Anterior cingulate cortex (tissue), 58 donors: ENCODE measurements around the gene UGT1A9.
"Not testable (repeated sequence)": the region's sequence is repeated elsewhere in the genome, so short reads cannot be mapped to it uniquely, and the experiment has no call there.

ENCODE experiments used
- DNase-seq, 58 donors: peaks; one replicate each; lab custom pipeline; 2025; lab: John Stamatoyannopoulos, UW

UGT1A9 gene

DNA sequence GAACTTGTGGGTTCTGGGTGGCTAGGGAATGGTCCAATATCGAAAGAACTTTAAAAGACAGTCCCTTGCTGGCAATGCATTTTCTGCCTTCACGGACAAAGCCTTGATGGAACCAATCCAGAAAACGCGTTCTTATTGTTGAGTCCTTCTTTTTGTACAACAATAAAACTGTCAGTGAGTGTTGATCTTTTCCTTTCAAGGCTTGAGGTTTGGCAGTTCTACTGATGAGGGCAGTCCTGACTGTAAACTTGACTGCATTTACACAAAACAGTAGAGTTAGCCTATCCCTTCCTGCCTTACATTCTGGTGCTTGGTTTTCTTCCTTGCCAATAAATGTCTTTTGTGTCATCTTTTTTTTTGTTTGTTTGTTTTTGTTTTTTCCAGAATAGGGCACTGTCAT is 7.5 kb downstream of the UGT1A9 start:
- no peak for DNase-seq

- DNase-seq = no peak
These were observed 8.8 kb downstream of the UGT1A9 start for GRCh38 chr2:233680361-233681045.

GRCh38 chr2:233681521-233682099 is 9.9 kb downstream of the UGT1A9 start, which contains the start of gene UGT1A7:
TSS of gene UGT1A7 (plus strand) at chr2:233681901. CDS start at chr2:233681938, 37 bp downstream.
- DNase-seq = no peak

GRCh38 chr2:233684640-233685039 is 12.9 kb downstream of the UGT1A9 start:
- DNase-seq = no peak

- DNase-seq = no peak
These were observed 15.2 kb downstream of the UGT1A9 start for GRCh38 chr2:233686928-233687327.

GRCh38 chr2:233688341-233688740 is 16.6 kb downstream of the UGT1A9 start:
- DNase-seq = no peak

- no peak for DNase-seq
These were observed 17.3 kb downstream of the UGT1A9 start for GRCh38 chr2:233689031-233689430.

GRCh38 chr2:233689501-233689900 is 17.8 kb downstream of the UGT1A9 start:
- no peak for DNase-seq

- no peak for DNase-seq
These were observed 18.7 kb downstream of the UGT1A9 start for GRCh38 chr2:233690444-233690843.

GRCh38 chr2:233691443-233692433 is 20.0 kb downstream of the UGT1A9 start:
- DNase-seq = no peak

DNA sequence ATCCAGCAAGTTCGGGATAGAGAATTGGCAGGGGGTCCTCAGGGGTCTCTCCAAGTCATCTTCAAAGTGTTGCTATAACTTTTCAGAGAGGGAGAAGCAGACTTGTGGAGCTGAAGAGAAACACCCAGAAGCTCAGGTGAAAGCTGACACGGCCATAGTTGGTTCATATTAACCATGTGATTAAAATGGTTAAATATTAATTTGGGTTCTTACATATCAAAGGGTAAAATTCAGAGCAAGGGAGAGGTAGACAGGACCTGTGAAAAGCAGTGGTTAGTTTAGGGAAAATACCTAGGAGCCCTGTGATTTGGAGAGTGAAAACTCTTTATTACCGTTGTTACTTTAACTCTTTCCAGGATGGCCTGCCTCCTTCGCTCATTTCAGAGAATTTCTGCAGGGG is 20.9 kb downstream of the UGT1A9 start, which contains the start of gene UGT1A6:
UGT1A6 (plus strand) TSS at position 243 of the 400 bp plus-strand sequence; CDS start at position 358, 115 bp downstream.
- DNase-seq = no peak

- no peak for DNase-seq
These were observed 22.3 kb downstream of the UGT1A9 start for GRCh38 chr2:233693963-233694362.

DNA sequence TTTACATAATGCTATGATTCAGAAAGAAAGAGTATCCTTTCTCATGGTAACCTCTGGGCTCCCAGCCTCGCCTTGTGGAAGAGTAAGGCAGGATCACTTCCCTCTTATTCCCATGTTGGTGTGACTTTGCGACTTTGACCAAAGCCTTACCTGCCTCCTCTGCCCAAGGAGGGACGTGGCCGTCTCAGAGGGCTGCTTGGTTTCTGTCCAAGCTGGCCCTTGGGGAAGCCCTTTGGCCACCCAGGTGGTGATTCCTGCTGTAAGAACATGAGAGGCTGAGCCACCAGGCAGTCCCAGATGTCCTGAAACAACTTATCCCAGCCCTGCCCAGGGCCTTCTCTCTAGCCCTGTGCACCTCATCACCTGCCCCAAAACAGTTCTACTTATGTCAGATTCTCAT is 27.0 kb downstream of the UGT1A9 start:
- no peak for DNase-seq

DNA sequence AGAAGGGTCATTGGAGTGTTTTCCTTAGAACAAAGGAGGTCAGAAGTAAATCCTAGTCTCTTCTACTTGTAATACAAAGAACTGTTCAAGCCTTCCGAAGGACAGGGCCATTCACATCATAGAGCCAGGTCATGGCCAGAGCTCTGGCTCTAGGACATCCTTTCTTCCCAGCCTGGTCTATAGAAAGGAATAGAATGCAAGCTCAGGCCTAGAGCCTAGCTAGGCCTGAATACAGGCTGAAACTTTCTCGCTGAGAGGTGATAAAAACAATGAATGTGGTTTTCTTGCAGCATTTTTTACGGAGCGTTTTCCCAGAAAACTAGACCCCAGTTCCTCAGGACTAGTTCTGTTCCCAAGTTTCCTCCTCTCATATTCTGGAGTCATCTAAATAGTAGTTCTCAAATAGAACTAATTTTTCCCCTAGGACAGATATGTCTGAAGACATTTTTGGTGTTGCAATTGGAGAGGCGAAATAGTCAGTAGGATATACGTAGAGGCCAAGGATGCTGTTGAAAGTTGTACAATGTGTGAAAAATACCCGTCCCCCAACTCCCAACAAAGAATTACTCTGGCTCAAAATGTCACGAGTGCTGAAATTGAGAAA is 27.8 kb downstream of the UGT1A9 start:
- DNase-seq = no peak

- no peak for DNase-seq
These were observed 28.4 kb downstream of the UGT1A9 start for GRCh38 chr2:233700028-233700635.

GRCh38 chr2:233700842-233701241 is 29.1 kb downstream of the UGT1A9 start:
- DNase-seq = not testable (repeated sequence)

- no peak for DNase-seq
These were observed 30.5 kb downstream of the UGT1A9 start for GRCh38 chr2:233702238-233702637.

- DNase-seq = no peak
These were observed 34.3 kb downstream of the UGT1A9 start for GRCh38 chr2:233705911-233706506.

GRCh38 chr2:233706720-233707119 is 35.0 kb downstream of the UGT1A9 start:
- no peak for DNase-seq
